NCI-H526 treated with DMSO at 0.1 percent for 48 hours (cell line): Measurements from ENCODE around the gene NDFIP1.
A peak's percentile ranks its signal among the peaks of the same experiment; 100 is the strongest.

Experiments used
- DNase-seq: peaks from one replicate; lab custom pipeline; 2025; lab: John Stamatoyannopoulos, UW

NDFIP1 gene

DNA sequence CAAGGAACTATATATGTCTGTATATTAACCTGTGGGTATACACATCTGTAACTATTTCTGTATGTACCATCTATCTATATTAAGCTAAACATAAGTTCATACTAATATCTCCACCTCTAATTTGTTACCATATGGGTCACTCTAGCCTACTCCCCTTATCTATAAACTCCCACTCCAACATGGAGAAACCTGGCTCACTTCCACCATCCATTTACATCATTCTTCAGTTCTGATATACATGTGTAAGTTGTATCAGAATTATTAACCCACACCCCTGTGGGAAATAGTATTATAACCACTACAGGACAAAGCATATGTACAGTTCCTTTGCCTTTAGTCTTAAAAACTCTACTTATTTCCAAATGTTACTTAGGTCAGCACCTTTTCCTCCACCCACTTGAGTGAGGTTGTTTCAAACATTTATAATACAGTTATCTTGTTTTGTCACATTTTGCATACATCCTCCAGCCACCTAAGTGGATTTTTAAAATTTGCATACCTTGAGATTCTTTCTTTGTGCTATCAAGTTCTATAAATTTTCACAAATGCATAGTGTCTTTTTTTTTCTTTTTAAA, 10.6 kb downstream of the NDFIP1 start:
- no peak for DNase-seq

DNA sequence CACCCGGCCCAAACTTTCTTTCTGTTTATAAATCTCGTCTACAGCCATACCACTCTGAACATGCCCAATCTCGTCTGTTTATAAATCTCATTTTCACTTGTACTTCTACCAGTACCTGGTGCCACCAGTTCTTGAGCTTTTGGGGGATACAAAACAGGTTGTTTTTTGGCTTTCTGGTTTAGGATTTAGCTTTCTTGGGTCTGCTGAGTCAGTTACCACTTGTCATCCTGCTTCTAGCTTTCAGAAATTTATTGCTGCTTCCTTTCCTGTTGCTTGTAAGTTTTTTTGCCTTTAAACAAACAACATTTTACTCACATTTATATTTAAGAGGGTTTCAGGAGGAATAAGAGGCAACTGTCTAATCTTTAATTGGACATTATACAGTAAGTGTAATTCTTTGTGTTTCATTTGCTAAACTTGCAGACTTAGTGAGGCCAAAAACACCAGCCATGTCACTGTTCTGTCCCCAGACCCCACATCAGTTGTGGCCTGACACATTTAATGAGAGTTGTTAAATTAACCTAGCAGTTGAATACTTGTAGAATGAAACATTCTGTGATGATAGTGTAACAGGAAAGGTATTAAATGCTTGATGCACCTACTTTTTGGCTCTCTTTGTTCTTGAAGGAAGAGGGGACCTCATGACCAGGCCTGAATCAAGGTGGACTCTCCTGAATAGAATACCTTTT, 11.8 kb downstream of the NDFIP1 start:
- no peak for DNase-seq

DNA sequence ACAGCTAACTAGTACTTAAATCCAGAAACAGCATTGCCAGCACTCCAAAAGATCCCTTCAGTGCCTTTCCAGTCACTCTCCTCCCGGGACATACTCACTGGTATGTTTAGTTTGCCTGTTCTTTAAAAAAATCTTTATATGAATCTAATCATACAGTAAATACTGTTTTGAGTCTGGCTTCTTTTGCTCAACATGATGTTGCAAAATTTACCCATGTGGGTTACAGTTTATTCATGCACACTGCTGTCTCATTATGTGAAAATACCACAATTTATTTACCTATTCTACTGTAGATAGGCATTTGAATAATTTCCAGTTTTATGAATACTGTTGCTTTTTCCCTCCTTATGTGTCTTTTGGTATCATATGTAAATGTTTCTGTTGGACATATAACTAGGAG, 13.5 kb downstream of the NDFIP1 start:
- no peak for DNase-seq

DNA sequence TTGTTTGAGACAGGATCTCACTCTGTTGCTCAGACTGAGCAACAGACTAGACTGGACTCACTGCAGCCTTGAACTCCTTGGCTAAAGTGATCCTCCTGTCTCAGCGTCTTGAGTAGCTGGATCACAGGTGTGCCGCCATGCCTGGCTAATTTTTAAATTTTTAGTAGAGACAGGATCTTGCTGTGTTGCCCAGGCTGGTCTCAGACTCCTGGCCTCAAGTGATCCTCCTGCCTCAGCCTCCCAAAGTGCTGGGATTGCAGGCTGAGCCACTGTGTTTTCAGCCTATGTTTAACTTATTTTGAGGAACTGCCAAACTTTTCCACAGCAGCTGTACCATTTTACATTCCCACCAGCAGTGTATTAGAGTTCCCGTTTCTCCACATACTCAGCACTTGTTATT, 16.8 kb downstream of the NDFIP1 start:
- DNase-seq, result no peak

DNA sequence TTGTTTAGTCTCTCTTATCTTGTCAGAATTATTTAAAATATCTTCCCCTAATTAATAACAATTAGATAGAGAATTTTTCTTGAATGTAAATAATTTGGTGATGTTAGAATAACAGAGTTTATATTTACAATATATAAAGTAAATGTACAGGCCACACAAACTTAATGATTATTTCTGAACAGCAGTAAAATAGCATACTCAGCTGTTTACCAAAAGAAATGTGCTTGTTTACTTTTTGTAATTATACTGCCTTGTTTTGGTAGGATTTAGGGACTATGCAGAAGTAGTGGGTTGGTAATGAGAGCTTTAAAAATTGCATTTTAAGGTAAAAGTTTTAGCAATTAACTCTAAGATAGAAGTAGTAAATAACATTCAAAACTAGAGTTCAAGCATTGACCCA, 17.4 kb downstream of the NDFIP1 start:
- DNase-seq, result no peak

DNA sequence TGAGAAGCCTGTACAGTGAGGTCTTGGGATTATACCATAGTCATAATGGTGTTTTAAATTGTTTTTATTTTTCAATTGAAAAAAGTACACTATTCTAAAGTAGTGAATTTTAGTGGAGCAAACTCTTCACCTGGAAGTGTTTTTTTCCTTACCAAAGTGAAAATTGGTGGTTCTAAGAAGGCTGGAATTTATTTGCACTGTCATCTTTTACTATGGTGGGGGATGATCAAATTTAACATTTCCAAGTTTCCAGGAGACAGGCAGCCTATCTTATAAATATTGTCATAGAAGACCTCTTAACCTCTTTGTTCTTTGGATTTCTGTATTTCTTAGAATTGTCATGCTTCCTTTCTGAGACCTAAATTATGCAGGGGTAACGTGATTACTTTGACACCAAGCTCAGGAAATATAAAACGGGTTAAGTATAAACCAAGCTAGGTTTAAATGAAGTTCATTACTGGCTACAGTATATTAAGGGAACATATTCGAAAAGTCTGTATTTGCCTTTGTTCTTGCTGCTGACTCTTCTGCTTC, 20.2 kb downstream of the NDFIP1 start:
- DNase-seq, result no peak

DNA sequence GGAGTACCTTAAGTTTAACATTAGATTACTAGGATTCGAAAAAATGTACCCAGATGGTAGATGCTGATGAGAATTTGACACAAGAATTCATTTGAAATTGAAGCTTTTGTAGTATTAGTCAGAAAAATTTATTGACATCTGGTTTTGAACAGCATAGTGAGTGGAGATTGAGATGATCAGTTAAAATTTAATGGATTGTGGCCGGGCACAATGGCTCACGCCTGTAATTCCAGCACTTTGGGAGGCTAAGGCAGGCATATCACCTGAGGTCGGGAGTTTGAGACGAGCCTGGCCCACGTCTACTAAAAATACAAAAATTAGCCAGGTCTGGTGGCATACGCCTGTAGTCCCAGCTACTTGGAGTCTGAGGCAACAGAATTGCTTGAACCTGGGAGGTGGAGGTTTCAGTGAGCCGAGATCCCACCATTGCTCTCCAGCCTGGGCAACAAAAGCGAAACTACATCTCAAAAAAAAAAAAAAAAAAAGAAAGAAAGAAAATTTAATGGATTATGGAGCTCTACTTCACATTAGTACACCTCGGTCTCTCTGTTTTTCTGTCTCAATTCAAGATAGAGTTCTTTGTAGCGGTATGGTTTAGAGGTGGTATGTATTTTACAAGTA, 21.0 kb downstream of the NDFIP1 start:
- DNase-seq, result no peak

DNA sequence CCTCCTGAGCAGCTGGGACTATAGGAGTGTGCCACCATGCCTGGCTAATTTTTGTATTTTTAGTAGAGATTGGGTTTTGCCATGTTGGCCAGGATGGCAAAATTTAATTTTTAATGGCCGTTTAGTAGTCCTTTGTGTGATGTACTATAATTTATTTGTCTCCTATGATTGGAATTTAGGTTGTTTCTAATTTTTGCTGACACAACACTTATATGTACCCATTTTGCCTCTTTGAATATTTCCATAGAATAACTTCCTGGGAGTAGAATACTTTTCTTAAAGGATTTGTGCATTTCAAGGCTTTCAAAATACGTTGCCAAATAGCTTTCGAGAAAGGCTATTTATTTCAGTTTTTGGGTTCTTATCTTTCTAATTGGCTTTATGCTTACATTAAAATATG, 22.8 kb downstream of the NDFIP1 start:
- DNase-seq, result no peak

DNA sequence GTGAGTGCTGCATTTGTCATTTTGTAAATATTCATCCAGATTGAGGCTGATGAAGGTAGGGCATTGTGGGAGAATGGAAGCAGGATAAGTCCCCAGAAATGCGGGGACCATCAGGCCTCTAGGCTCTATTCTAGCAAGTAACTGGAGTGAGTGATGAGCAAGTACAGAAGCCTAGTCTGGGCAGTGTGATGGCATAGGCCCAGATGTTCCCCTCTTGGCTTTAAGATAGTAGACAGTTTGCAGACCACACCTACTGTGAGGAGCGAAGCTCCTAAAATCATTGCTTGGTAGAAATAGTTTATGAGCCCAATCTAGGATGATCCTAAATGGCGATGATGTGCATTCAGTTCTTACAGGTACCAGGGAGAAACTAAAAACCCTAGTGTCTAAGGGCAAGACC, 24.3 kb downstream of the NDFIP1 start:
- no peak for DNase-seq

DNA sequence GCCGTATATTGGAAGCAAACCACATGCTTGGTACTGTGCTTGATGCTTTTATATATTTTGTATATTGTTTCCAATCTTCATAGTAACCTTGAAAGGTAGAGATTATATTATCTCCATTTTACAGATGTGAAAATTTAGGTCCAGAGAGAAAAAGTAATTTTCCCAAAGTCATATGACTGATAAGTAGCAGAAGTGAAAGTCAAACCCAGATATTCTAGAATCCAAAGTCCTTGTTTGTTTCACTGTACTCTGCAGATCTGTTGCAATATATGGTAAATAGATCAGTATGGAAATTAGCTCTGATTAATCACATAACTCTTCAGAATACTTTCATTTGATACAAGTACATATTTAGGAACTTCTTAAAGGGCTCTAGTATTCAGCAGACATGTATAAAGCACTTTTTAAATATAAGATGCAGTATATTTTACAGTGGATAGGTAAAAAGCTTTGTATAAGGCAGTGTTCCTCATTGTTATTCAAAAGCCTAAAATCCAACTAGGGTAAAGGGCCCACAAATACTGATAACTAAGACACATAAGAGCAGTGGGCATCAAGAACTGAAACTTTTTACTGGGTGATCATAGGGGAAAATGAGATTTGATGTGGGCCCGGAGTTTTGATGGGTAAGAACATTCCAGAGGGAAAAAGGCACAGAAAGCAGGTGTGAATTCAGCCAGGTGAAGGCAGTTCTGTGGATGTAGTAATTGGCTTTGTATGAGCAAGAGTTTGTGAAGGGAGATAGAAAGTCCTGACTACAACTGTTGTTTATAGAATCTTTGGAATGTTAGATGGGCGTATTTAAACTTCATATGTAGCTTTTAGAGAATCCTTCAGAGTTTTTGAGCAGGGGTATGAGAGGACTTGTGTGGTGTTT, 25.0 kb downstream of the NDFIP1 start:
- no peak for DNase-seq

DNA sequence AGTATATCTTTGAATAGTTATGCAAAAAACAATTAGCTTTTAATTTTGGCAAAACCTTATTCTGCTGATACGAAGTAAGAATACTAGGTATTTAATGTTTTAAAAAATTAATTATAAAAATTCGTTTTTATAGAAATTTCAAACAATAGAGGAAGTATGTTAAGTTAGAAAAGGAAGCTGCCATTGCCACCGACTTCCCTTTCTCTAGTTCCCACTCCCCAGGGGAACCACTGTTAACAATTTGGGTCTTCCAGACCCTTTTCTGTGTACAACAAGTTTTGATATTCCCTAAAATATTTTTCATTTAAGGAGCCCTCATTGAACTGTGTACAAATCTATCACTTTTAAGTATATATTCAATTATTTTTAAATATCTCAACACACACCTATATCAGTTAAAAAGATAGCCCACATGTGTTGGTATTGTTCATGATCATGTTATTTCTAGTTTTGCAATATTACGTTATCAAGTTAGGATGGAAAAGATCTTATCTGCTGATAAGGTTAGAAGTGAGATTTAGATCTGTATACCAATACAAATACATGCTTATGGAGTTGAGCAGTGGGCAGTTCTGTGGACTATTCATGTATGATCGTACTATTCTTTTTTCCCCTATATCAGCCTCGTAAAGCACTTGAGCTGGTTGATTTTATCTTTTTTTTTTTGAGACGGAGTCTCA, 25.9 kb downstream of the NDFIP1 start:
- no peak for DNase-seq

DNA sequence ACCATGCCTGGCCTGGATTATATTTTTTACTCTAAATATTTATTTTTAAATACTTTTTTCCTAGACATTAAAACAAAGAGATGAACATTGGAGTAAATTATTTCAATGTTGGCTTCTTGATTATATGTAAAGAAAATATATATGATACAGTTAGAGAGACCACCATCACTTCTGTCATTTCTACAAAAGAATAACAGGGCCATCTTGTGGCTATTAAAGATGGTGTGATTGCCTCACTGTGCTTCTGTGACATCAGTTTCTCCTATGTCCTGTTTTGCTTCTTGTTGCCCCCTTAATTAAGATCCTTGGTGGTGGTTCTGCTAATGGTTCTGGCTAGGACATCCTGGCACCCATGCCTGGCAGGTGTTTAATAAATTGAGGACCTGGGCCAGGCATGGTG, 32.9 kb downstream of the NDFIP1 start:
- DNase-seq, result no peak

DNA sequence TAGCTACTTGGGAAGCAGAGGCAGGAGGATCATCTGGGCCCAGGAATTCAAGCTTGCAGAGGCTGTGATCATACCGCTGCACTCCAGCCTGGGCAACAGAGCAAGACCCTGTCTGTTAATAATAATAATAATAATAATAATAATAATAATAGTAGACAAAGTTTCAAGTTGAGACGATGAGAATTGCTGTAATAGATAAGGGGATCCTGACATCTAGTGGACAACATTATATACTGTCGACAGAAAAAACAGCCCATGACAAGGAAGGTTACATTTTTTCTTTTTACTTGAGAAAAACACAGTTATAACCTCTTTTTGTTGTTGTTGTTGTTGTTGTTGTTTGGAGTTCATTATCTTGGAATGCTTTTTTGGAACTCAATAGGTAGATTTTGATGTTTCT, 35.3 kb downstream of the NDFIP1 start:
- DNase-seq, result peak; percentile 20

DNA sequence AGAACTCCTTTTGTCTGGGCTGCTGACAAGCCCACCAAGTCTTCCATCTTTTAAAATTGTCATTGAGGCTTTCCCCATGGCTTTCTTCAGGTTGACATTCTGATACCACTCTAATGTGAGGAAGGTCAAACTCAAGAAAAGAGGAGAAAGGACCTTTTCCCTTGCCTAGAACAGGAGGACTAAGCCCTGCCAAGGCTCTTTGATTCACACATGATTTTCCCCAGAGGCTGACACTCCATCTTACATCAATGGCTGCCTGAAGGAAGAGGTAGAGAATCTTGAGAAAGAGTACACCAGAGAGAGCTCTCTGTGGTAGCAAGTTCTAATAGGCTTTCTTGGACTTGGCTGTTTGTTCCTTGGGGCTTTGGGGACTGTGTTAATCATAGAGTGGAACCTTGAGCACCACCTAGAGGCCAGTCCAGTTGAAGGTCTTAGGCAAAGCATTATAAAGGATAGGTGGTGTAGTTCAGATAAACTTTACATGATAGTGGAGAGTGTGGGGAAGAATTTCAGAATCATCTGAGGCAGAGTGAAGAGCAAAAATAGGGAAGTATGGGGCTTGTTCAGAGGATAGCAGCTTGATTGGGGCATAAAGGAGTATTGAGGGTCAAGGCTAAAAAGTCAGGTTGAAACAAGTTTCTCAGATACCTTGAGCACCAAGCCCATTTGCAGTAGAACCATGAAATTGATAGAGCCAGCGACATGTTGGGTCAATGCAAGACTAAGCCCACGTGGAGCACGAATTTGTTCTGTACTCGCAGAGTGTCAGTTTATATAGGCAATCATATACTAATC, 36.7 kb downstream of the NDFIP1 start:
- DNase-seq, result peak; percentile 51

DNA sequence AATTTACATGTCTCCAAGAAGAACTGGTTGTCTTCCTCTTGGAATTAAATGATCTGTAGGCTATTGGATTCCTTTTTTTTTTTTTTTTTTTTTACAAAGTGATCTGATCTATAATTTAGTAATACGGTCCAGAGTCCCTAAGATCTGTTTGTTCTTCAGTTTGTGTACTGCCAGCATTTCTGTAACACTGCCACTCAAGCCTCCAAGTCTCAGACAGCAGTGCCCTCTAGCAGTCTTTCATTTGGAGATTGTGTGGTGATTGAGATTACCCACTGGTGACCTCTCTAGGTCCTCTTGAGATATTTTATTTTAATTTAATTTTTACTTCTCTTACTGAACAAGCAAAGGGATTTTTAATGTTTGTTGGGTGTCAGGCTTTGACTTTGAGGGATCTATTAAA, 40.8 kb downstream of the NDFIP1 start:
- DNase-seq, result no peak

DNA sequence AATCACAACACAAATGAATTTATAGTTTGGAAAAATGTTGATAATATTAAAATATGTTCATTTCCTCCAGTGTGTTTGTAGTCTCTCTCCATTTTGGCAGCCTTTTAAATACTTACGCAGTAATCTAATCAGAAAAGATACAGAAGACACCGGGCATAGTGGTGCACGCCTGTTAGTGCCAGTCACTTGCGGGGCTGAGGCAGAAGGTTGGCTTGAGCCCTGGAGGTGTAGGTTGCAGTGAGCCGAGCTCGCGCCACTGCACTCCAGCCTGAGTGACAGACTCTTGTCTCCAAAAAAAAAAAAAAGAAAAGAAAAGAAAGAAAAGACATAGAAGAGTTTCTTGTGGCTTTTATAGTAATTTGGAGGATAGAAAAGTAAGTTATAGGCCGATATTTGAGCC, 41.9 kb downstream of the NDFIP1 start:
- DNase-seq, result no peak

DNA sequence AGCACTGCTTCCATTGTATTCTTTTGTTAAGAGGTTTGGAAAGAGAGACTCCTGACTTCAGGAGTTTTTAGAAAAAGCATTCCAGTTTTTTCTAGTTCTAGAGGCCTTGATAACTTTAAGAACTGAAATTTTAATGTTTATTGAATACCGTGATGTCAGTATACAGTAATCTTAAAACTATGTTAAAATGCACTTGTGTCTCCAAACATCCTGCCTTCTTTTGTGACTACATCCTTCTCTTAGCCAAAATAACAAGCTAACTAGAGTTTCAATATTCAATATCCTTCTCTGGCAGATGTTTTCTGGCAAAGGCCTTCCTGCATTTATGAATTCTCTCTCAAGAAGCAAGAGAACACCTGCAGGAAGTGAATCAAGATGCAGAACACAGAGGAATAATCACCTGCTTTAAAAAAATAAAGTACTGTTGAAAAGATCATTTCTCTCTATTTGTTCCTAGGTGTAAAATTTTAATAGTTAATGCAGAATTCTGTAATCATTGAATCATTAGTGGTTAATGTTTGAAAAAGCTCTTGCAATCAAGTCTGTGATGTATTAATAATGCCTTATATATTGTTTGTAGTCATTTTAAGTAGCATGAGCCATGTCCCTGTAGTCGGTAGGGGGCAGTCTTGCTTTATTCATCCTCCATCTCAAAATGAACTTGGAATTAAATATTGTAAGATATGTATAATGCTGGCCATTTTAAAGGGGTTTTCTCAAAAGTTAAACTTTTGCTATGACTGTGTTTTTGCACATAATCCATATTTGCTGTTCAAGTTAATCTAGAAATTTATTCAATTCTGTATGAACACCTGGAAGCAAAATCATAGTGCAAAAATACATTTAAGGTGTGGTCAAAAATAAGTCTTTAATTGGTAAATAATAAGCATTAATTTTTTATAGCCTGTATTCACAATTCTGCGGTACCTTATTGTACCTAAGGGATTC, 43.1 kb downstream of the NDFIP1 start:
- peak; percentile 27 for DNase-seq

DNA sequence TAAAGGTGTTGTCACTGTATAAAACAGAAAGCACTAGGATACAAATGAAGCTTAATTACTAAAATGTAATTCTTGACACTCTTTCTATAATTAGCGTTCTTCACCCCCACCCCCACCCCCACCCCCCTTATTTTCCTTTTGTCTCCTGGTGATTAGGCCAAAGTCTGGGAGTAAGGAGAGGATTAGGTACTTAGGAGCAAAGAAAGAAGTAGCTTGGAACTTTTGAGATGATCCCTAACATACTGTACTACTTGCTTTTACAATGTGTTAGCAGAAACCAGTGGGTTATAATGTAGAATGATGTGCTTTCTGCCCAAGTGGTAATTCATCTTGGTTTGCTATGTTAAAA, 43.8 kb downstream of the NDFIP1 start:
- DNase-seq, result no peak

DNA sequence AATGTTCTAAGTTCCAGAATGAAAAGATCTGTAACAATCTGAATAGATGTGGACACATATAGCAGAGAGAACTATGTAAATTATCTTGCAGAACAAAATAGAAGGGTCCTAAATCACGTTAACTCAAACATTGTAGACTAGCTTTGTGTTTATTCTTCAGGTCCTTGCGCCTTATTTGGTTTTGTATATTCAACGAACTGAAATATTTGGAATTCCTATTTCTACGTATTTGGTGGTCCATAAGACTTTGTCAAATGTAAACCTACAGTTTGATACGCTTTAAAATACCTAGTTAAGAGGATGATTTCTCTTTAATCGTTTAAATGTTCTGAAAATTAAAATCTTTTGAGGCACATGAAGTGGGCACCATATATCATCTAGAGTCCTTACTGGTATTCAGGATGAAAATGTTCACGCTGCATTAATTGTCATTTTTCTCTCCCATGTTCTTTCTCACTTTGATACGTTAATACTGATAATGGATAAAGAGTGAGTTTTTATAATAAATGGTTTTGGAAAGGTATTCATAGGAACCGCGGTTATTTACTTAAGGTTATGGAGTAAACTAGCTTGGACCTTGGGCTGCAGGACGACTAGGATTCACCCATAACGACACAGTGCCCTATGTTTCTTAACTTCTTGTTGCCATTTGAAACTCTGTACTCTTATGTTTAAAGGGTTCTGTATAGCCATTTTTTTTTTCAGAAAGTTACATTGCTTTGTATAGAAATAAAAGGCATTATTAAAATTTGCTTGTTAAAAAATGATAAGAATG, 45.3 kb downstream of the NDFIP1 start:
- no peak for DNase-seq
